Activated T-cell treated with anti-CD3 and anti-CD28 coated beads, Interleukin-2, amount 50 U/mL, for 72 hours (primary cell): ENCODE measurements around the gene ITPKB. TPM values are rescaled to one million over a fixed set of nuclear protein-coding genes. Genes with fewer than 3 reads are reported as not detected.
"Not testable (repeated sequence)": the region's sequence is repeated elsewhere in the genome, so short reads cannot be mapped to it uniquely, and the experiment has no call there.

Source experiments
- ATAC-seq, 2 donors: fragments of 150-1000 bp; cut with Tn5 transposase; replicated peaks in 1 of 2; 2 replicates each; pipeline ENCODE4 v1.10.0; 2021; ENCODE audit warnings: moderate library complexity in 2 of 2, mild to moderate bottlenecking in 1 of 2
- DNase-seq, 2 donors: peaks; one replicate each; pipeline ENCODE4 v3.0.0; 2021 to 2022; ENCODE audit warnings: mixed read lengths in 1 of 2
- H3K27ac Mint-ChIP-seq: one replicate; pipeline ENCODE4 v1.8.0; 2022; ENCODE audit warnings: mild to moderate bottlenecking, moderate library complexity, mixed read lengths
- H3K27me3 Mint-ChIP-seq: one replicate; pipeline ENCODE4 v1.8.0; 2022; ENCODE audit warnings: low read depth, mixed read lengths
- H3K36me3 Mint-ChIP-seq, 2 donors: one replicate each; pipeline ENCODE4 v1.8.0; 2022; ENCODE audit warnings: mixed read lengths in 2 of 2, mild to moderate bottlenecking in 1 of 2; ENCODE audit not compliant: insufficient read depth in 2 of 2
- H3K4me1 Mint-ChIP-seq: one replicate; pipeline ENCODE4 v1.8.0; 2022; ENCODE audit warnings: low read depth, mixed read lengths
- H3K4me3 Mint-ChIP-seq, 2 donors: one replicate each; pipeline ENCODE4 v1.8.0; 2022; ENCODE audit warnings: mild to moderate bottlenecking in 2 of 2, mixed read lengths in 2 of 2, moderate library complexity in 2 of 2
- H3K9me3 Mint-ChIP-seq, 2 donors: one replicate each; pipeline ENCODE4 v1.8.0; 2022; ENCODE audit warnings: mixed read lengths in 2 of 2
- total RNA-seq, 2 donors: library from RNA; stranded (reverse); gene quantifications; one replicate each; pipeline ENCODE4 v1.2.3, GENCODE V29; 2022

ITPKB gene
- total RNA-seq, 2 donors from 2014 or later = 50.7 to 58.0 TPM

DNA sequence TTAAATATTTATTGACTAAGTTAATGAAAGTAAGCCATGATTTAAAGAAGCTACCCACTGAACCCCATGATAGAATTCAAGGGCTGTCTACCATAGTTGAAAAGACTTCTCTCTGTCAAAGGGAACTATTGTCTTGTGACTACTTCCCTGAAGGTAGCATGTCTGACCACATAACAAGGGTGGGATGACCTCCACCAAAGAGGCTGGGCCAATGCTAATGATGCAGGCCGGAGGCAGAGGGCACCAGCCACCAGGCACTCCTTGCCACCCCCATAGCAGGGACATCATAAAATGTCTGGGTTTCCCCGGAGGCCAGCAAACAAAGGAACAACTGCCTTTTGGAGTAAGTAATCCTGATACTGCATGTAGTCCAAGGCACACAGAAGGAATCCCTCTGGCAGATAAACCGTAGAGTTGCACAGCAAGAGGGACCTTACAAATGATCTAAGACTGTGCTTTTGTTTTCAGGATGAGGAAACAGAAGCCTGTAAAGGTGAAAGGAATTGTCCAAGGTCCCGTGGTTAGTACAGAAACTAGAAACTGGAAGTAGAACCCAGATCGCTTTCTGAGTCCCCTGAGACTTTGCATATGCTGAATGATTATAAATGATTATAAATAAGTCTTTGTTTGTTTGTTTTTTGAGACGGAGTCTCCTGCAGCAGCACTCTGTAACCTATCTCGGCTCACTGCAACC lies 33.5 kb upstream of the ITPKB start:
- Mint-ChIP-seq H3K9me3 (no peaks in the 10 kb centered on the region), H3K27me3 (no peaks in the 10 kb centered on the region), H3K36me3 (no peaks in the 10 kb centered on the region), H3K4me3 (no peak overlapping the region), H3K27ac (no peak overlapping the region), H3K4me1 (peaks cover 6% of the 10 kb centered on the region)
- ATAC-seq (no peak), DNase-seq (no peak)

DNA sequence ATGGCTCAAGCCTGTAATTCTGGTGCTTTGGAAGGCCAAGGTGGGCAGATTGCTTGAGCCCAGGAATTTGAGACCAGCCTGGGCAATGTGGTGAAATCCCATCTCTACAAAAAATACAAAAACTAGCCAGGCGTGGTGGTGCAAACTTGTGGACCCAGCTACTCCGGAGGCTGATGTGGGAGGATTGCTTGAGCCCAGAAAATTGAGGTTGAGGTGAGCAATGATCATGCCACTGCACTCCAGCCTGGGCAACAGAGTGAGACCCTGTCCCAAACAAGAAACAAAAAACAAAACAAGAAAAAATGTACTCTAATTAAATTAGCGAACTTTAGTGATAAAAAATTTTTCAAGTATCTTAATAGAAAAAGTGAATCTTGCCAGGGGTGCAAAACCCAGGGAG lies 28.1 kb upstream of the ITPKB start:
- Mint-ChIP-seq H3K27me3 (peaks cover 11% of the 10 kb centered on the region), H3K4me1 (peaks cover 45% of the 10 kb centered on the region)
- not testable (repeated sequence) for ATAC-seq, H3K27ac Mint-ChIP-seq, H3K9me3 Mint-ChIP-seq, H3K36me3 Mint-ChIP-seq, DNase-seq, H3K4me3 Mint-ChIP-seq

DNA sequence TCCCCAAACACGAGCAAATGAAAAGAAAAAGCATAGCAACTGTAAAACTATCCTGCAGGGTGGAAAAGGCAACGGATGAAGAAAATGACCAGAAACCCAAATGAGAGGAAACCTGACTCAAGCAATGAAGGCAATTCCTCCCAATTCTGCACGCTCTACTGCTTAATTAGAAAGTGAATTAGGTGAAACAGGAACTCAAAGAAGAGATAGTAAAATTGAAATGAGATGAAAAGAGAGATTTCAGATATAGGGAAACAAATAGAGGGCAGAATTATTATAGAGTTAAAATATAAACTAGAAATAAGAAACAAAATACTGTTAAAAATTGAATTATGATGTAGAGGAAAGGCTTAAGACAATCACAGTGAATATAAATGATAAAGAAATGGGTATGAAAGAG lies 27.5 kb upstream of the ITPKB start:
- Mint-ChIP-seq H3K27me3 (peaks cover 15% of the 10 kb centered on the region), H3K36me3 (no peaks in the 10 kb centered on the region), H3K9me3 (no peaks in the 10 kb centered on the region), H3K4me3 (no peak overlapping the region), H3K4me1 (peaks cover 46% of the 10 kb centered on the region), H3K27ac (no peak overlapping the region)
- DNase-seq (no peak), ATAC-seq (no peak)

GRCh38 chr1:226764533-226764932 lies 25.5 kb upstream of the ITPKB start:
- Mint-ChIP-seq H3K4me3 (peak overlapping the region; percentile 58 to 65), H3K27me3 (peaks cover 15% of the 10 kb centered on the region), H3K9me3 (no peaks in the 10 kb centered on the region), H3K4me1 (peaks cover 51% of the 10 kb centered on the region), H3K27ac (no peak overlapping the region), H3K36me3 (no peaks in the 10 kb centered on the region)
- peak; percentile 25 to 47 for ATAC-seq
- DNase-seq = no peak

DNA sequence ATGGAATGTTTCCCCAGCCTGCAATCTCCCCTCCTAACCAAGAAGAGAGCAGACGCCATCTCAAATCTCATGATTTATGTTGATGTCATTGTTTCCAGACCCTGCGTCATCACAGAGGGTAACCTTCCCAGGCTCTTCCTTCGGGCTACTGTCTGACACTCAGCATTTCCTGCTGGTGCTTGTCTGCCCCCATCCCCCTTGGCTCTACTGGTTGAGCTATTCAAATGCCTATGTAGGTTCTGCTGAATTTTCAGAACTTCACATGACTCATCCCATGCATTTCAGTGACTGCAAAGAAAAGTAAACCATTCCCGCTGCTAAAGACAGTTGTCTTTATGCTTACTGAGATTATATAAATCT lies 24.8 kb upstream of the ITPKB start:
- no peaks in the 10 kb centered on the region for H3K36me3 Mint-ChIP-seq
- no peaks in the 10 kb centered on the region for H3K9me3 Mint-ChIP-seq
- DNase-seq (peak; percentile 15 to 39), ATAC-seq (peak; percentile 74 to 77)
- peaks cover 15% of the 10 kb centered on the region for H3K27me3 Mint-ChIP-seq
- H3K4me1 Mint-ChIP-seq = peaks cover 51% of the 10 kb centered on the region
- H3K27ac Mint-ChIP-seq = no peak overlapping the region
- H3K4me3 Mint-ChIP-seq = peak overlapping the region; percentile 16 to 65

DNA sequence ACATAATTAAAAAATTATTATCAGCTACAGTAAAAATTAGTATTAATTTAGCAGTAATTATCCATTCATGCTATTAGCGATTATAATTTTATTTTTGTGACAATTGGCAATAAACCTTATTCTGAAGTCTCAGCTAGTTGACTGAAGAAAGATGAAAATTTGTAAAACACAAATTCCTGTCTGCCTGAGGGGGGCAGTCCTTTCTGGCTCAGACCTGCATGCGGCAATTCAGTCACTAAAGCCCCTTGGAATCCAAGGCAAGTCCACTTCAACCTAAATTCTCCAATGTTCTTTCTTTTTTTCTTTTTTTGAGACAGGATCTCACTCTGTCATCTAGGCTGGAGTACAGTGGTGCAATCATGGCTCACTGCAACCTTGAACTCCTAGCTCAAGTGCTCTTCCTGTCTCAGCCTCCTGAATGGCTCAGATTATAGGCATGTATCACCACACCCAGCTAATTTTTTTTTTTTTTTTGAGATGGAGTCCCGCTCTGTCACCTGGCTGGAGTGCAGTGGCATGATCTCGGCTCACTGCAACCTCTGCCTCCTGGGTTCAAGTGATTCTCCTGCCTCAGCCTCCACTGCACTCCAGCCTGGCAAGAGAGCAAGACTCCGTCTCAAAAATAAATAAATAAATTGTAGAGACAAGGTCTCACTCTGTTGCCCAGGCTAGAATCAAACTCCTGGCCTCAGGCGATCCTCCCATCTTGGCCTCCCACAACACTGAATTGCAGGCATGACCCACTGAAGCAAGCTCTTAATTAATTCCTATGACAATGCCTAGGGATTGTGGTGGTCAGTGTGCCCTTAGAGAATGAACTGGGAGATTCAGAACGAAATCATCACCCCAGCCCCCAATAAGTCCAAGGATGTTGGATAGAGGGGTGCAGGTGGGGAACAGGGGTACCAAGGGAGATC lies 24.2 kb upstream of the ITPKB start:
- H3K27ac Mint-ChIP-seq = no peak overlapping the region
- no peaks in the 10 kb centered on the region for H3K9me3 Mint-ChIP-seq
- H3K4me3 Mint-ChIP-seq = peak overlapping the region; percentile 16 to 65

GRCh38 chr1:226762055-226762454 lies 23.0 kb upstream of the ITPKB start:
- Mint-ChIP-seq H3K9me3 (no peaks in the 10 kb centered on the region), H3K36me3 (no peaks in the 10 kb centered on the region), H3K4me3 (no peak overlapping the region), H3K27ac (no peak overlapping the region), H3K27me3 (peaks cover 15% of the 10 kb centered on the region), H3K4me1 (peaks cover 51% of the 10 kb centered on the region)
- ATAC-seq (no peak), DNase-seq (no peak)

More for the DNA sequence above, 24.2 kb upstream of the ITPKB start:
- ATAC-seq = no peak
- no peak for DNase-seq
- Mint-ChIP-seq H3K27me3 (peaks cover 15% of the 10 kb centered on the region), H3K36me3 (no peaks in the 10 kb centered on the region), H3K4me1 (peaks cover 51% of the 10 kb centered on the region)

DNA sequence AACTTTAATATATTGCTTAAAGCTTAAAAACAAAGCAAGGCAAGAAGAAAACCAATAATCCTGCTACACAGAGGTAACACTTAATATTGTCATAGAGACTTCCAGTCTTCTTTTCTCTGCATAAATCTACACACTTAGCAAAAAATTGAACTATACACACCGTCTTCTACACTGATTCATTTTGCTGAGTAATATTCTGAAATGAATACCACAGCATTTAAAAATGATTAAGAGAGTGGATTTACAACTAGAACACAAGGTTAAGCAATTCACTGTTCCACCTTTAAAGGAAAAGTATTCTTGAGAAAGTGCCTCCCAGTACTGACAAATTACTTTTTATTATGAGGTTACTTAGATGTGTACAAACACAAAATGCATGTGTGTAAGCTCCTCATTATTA lies 22.2 kb upstream of the ITPKB start:
- H3K9me3 Mint-ChIP-seq = no peaks in the 10 kb centered on the region
- peaks cover 48% of the 10 kb centered on the region for H3K4me1 Mint-ChIP-seq
- ATAC-seq (peak; percentile 70 to 85), DNase-seq (no peak)
- H3K4me3 Mint-ChIP-seq = no peak overlapping the region
- H3K27ac Mint-ChIP-seq = no peak overlapping the region
- H3K27me3 Mint-ChIP-seq = peaks cover 9% of the 10 kb centered on the region
- H3K36me3 Mint-ChIP-seq = no peaks in the 10 kb centered on the region

GRCh38 chr1:226754793-226755533 lies 15.9 kb upstream of the ITPKB start:
- no peaks in the 10 kb centered on the region for H3K9me3 Mint-ChIP-seq
- H3K4me3 Mint-ChIP-seq = peak overlapping the region; percentile 10 to 13
- no peak for DNase-seq
- no peaks in the 10 kb centered on the region for H3K36me3 Mint-ChIP-seq
- peak overlapping the region; percentile 29 for H3K27ac Mint-ChIP-seq
- no peaks in the 10 kb centered on the region for H3K27me3 Mint-ChIP-seq
- H3K4me1 Mint-ChIP-seq = peaks cover 24% of the 10 kb centered on the region
- peak in 1 of 2 donors; percentile 47 for ATAC-seq

DNA sequence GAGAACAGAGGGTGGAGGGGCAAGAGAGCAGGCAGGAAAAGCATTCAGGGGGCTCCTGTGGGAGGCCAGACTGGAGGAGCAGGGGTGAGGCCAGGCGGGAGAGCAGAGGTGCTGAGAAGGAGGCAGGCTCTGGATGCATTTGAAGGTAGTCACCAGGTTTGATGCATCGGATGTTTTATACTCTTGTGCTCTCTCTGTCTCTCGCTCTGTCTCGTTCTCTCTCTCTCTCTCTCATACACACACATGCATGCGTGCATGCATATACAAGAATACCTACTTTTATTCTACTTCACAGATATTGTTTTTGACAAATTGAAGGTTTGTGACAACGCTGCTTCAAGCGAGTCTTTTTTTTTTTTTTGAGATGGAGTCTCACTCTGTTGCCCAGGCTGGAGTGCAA lies 15.0 kb upstream of the ITPKB start:
- Mint-ChIP-seq H3K27ac (no peak overlapping the region), H3K27me3 (no peaks in the 10 kb centered on the region), H3K4me3 (no peak overlapping the region), H3K4me1 (peaks cover 24% of the 10 kb centered on the region), H3K36me3 (no peaks in the 10 kb centered on the region), H3K9me3 (no peaks in the 10 kb centered on the region)
- DNase-seq (no peak), ATAC-seq (no peak)

GRCh38 chr1:226751703-226752102 lies 12.6 kb upstream of the ITPKB start:
- Mint-ChIP-seq H3K4me1 (peaks cover 32% of the 10 kb centered on the region), H3K27ac (no peak overlapping the region), H3K36me3 (no peaks in the 10 kb centered on the region), H3K27me3 (no peaks in the 10 kb centered on the region), H3K4me3 (no peak overlapping the region), H3K9me3 (no peaks in the 10 kb centered on the region)
- DNase-seq (no peak), ATAC-seq (no peak)

GRCh38 chr1:226751214-226751613 lies 12.1 kb upstream of the ITPKB start:
- no peak overlapping the region for H3K27ac Mint-ChIP-seq
- no peak for ATAC-seq
- H3K4me1 Mint-ChIP-seq = peaks cover 32% of the 10 kb centered on the region
- DNase-seq = no peak
- no peaks in the 10 kb centered on the region for H3K36me3 Mint-ChIP-seq
- no peaks in the 10 kb centered on the region for H3K9me3 Mint-ChIP-seq
- H3K4me3 Mint-ChIP-seq = no peak overlapping the region
- H3K27me3 Mint-ChIP-seq = no peaks in the 10 kb centered on the region

GRCh38 chr1:226749467-226749866 lies 10.4 kb upstream of the ITPKB start:
- Mint-ChIP-seq H3K27ac (no peak overlapping the region), H3K9me3 (no peaks in the 10 kb centered on the region), H3K27me3 (no peaks in the 10 kb centered on the region), H3K4me3 (no peak overlapping the region), H3K36me3 (no peaks in the 10 kb centered on the region), H3K4me1 (peaks cover 20% of the 10 kb centered on the region)
- ATAC-seq = no peak
- no peak for DNase-seq
